ENCODE measurements around the gene PPP1R15B. TPM values are rescaled to one million over a fixed set of nuclear protein-coding genes. Genes with fewer than 3 reads are reported as not detected.
A peak's percentile ranks its signal among the peaks of the same experiment; 100 is the strongest.

The PPP1R15B gene
- total and polyA plus RNA-seq, 2 donors from 2014 or later, result 12.3 to 41.6 TPM

- no peak for FAIRE-seq
- H3K27me3 ChIP-seq (ENCODE audit: control insufficient read depth, insufficient read depth, low read length), result no peaks in the 10 kb centered on the region
- no peaks in the 10 kb centered on the region for H3K9me3 ChIP-seq (ENCODE audit: control insufficient read depth in 2 of 3, insufficient read depth in 1 of 3, low read length in 3 of 3)
- H3K36me3 ChIP-seq (ENCODE audit: control insufficient read depth in 2 of 3, insufficient read depth in 3 of 3, low read length in 3 of 3), result no peaks in the 10 kb centered on the region
- H3K9ac ChIP-seq (ENCODE audit: low read length in 3 of 3), result peak overlapping the region in 1 of 3 donors; percentile 41
- H3K27ac ChIP-seq (ENCODE audit: low read depth in 2 of 2, low read length in 2 of 2), result peak overlapping the region; percentile 76 to 85
- DNase-seq, result peak in 4 of 5 donors; percentile 32 to 85 (median 69)
- intact Hi-C loops (cut with DNase I), result no loop called here
- H3K4me3 ChIP-seq (ENCODE audit: low read length in 3 of 3), result peak overlapping the region in 2 of 3 donors; percentile 16 to 22
- peaks cover 0 to 19% (median 12%) of the 10 kb centered on the region in 3 donors for H3K4me1 ChIP-seq (ENCODE audit: control insufficient read depth in 2 of 3, insufficient read depth in 2 of 3, low read depth in 1 of 3, low read length in 3 of 3)
- no peak for TF ChIP-seq CTCF (IDR thresholded peaks at IDR 0.05; ENCODE audit: borderline replicate concordance, extremely low read depth, insufficient read depth)
Observed at GRCh38 chr1:204417074-204417997, 5.7 kb upstream of the PPP1R15B start.

- Histone ChIP-seq H3K27ac (ENCODE audit: low read depth in 2 of 2, low read length in 2 of 2) (peak overlapping the region; percentile 76 to 85), H3K4me3 (ENCODE audit: low read length in 3 of 3) (no peak overlapping the region), H3K9me3 (ENCODE audit: control insufficient read depth in 2 of 3, insufficient read depth in 1 of 3, low read length in 3 of 3) (no peaks in the 10 kb centered on the region), H3K9ac (ENCODE audit: low read length in 3 of 3) (no peak overlapping the region), H3K4me1 (ENCODE audit: control insufficient read depth in 2 of 3, insufficient read depth in 2 of 3, low read depth in 1 of 3, low read length in 3 of 3) (peaks cover 2 to 19% (median 10%) of the 10 kb centered on the region in 3 donors), H3K36me3 (ENCODE audit: control insufficient read depth in 2 of 3, insufficient read depth in 3 of 3, low read length in 3 of 3) (no peaks in the 10 kb centered on the region), H3K27me3 (ENCODE audit: control insufficient read depth, insufficient read depth, low read length) (no peaks in the 10 kb centered on the region)
- DNase-seq, result no peak
- intact Hi-C loops (cut with DNase I), result no loop called here
- no peak for FAIRE-seq
- no peak for TF ChIP-seq CTCF (IDR thresholded peaks at IDR 0.05; ENCODE audit: borderline replicate concordance, extremely low read depth, insufficient read depth)
Observed at GRCh38 chr1:204416589-204417073, 5.0 kb upstream of the PPP1R15B start.

- Histone ChIP-seq H3K27me3 (ENCODE audit: control insufficient read depth, insufficient read depth, low read length) (no peaks in the 10 kb centered on the region), H3K9me3 (ENCODE audit: control insufficient read depth in 2 of 3, insufficient read depth in 1 of 3, low read length in 3 of 3) (no peaks in the 10 kb centered on the region), H3K4me1 (ENCODE audit: control insufficient read depth in 2 of 3, insufficient read depth in 2 of 3, low read depth in 1 of 3, low read length in 3 of 3) (peaks cover 2 to 19% (median 10%) of the 10 kb centered on the region in 3 donors), H3K9ac (ENCODE audit: low read length in 3 of 3) (no peak overlapping the region), H3K4me3 (ENCODE audit: low read length in 3 of 3) (no peak overlapping the region), H3K27ac (ENCODE audit: low read depth in 2 of 2, low read length in 2 of 2) (no peak overlapping the region), H3K36me3 (ENCODE audit: control insufficient read depth in 2 of 3, insufficient read depth in 3 of 3, low read length in 3 of 3) (no peaks in the 10 kb centered on the region)
- no peak for TF ChIP-seq CTCF (IDR thresholded peaks at IDR 0.05; ENCODE audit: borderline replicate concordance, extremely low read depth, insufficient read depth)
- intact Hi-C loops (cut with DNase I), result no loop called here
- FAIRE-seq (no peak), DNase-seq (no peak)
Observed at GRCh38 chr1:204415351-204415750, 3.7 kb upstream of the PPP1R15B start.

All from kidney (tissue), 14 donors.